GM18505 (cell line): ENCODE results near the gene MMP15.
"Not testable (repeated sequence)": the region's sequence is repeated elsewhere in the genome, so short reads cannot be mapped to it uniquely, and the experiment has no call there.

ENCODE experiments used
- ATAC-seq: cut with Tn5 transposase; IDR thresholded peaks from one replicate; pipeline ENCODE4 v1.9.1; 2021; ENCODE audit not compliant: unreplicated experiment
- POLR2A ChIP-seq: IDR thresholded peaks from 4 replicates; pipeline ENCODE4 v1.6.1; 2011; ENCODE audit warnings: borderline replicate concordance; ENCODE audit not compliant: insufficient read depth, insufficient read length; ENCODE audit errors: extremely low read depth

The MMP15 gene

DNA sequence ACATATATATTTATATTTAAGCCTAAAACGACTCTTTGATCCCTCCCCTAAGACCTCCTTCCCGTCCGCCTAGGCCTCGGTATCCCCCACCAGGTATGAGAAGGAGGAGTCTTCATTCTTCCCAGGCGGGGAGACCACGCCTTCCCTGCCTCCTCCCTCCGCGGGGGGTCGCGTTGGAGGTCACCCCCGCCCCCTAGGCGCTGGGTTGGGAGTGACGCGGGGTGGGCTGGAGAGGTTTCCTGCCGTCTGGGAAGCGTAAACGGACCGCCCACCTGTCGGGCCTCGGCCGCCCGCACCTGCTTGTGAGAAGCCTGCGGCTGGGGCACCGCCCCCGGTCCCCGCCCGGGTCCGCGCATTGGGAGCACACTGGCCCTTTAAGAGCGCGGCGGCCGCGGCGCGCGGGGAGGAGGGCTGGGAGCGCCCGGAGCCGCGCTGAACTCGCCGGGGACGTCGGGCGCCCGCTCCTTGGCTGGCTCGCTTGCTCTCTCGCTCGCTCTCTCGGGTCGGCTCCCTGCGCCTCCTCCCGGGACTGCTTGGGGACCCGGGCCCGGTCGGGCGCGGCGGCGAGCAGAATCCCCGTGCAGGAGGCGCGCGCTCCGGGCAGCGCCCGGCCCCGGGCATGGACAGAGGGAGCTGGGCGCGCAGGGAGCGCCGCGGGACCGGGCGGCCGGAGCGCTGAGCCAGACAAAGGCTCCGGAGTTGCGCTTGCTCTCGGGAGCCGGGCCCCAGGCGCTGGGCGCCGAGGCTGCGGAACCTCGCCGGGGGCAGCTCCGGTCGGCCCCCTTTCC lies at the start of gene MMP15:
Gene MMP15 (plus strand): TSS at position 404 of the 788 bp plus-strand sequence. CDS start 597 bp downstream, outside the sequence.
- TF ChIP-seq POLR2A: no peak
- peak; percentile 53 for ATAC-seq

DNA sequence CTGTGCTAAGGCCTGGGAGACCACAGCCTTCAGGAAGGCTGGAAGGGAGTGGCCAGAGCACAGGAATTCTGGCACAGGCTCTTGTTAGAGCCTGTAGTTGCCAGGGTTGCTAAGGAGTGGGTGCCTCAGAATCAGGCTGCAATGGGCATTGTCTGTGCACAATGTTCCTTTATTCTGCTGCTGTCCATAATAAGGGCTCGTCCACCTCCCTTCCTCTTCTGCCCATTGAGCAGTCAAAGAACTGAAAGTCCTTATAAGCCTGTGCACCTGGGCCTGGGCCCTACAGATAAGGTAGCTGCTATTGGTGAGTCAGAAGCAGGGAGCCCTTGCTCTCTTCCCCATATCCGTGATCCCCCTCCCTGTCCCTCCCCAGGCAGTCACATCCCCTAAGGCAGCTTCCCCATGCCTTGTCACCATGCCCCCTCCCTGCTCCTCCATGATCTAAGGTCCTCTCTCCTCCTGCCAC lies 49.2 kb upstream of the MMP15 start:
- no peak for ATAC-seq
- TF ChIP-seq POLR2A: no peak

DNA sequence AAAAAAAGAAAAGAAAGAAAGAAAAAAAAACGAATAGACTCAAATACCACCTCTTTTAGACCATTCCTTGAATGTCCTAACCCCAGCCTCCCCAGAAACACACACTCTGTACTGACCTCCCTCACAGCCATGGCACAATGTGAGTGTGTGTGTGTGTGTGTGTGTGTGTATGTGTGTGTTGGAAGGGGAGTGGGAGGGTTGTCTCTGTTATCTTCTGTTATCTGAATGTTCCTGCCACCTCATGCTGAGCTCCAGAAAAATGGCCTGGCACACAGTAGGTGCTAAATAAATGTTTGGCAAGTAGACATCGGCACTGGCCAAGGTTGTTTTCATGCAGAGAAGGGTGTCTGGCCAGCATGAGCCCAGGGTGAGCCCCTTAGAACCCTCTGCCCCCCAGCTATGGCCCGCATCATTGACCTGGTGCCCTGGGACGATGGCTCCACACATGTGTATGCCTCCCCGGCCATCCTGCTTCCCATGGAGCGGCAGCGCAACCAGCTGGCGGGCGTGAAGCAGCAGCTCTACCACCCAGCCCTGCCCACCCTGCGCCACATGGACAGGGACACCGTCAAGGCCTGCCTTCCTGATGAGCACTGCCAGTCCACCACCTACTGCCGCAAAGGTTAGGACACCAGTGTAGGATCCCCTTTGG lies 48.0 kb upstream of the MMP15 start:
- no peak for TF ChIP-seq POLR2A
- no peak for ATAC-seq

DNA sequence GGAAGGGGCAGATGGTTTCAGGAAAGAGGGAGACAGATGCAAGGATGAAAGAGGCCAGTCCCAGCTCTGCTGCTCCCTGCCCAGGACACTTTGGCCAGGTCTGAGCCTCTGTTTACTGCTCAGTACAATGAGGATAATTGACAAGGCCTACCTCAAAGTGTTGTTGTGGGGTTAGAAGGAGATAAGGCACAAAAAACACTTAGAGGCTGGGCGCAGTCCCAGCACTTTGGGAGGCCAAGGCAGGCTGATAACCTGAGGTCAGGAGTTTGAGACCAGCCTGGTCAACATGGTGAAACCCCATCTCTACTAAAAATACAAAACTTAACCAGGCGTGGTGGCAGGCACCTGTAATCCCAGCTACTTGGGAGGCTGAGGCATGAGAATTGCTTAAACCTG lies 47.5 kb upstream of the MMP15 start:
- ATAC-seq: not testable (repeated sequence)

DNA sequence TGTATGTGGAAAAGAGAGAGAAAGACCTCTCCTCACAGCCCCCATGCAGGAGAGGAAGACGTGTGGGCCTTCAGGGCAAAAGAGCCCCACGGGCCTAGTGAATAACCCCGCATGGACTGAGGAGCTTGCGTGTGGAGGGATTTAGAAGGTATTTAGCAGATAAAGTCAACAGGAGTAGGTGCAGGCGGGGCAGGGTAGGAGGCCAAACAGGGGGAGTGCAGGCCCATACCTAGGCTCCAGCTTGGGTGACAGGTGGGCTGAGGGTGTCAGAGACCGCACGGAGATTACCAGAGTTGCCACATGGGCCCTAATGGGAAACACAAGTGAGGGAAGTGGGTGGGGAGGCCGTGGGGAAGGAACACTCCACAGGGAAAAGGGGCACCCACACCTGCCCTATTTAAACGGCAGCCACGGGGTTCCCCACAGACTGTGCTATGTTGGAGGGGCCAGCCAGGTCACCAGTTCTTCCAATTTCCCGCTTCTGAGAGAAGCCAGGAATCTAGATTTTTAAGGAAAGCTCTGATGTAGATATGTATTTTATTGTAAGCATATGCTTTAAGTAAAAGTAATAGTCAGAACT lies 46.5 kb upstream of the MMP15 start:
- no peak for ATAC-seq
- no peak for TF ChIP-seq POLR2A

DNA sequence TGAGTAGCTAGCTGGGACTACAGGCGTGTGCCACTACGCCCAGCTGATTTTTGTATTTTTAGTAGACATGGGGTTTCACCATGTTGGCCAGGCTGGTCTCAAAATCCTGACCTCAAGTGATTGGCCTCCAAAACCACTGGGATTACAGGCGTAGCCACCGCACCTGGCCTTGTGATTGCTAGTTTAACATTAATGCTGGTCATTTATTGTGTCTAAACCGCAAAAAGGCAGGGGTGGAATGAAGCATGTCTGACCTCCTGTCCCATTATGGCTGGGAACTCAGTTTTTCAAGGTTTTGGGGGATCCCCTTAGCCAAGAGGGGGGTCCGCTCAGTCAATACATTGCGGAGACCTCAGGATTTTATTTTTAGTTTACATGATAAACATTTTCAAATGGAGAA lies 43.9 kb upstream of the MMP15 start:
- ATAC-seq: no peak
- TF ChIP-seq POLR2A: no peak

DNA sequence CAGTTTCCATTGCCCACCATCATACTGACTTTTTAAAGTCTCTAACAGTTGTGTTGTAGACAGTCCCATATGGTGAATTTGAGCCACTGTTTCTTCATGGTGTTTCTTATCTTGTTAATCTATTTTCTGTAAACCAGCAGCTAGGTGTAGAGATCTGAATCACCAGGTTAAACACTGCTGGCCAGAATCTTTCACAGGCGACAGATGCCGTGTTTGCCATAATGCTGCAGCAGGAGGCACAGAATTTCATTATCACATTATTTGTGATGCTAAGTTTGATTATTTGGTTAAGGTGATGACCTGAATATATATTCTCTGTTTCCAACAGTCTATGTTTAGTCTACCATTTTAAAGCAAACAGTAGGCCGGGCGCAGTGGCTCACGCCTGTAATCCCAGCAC lies 43.2 kb upstream of the MMP15 start:
- no peak for TF ChIP-seq POLR2A

DNA sequence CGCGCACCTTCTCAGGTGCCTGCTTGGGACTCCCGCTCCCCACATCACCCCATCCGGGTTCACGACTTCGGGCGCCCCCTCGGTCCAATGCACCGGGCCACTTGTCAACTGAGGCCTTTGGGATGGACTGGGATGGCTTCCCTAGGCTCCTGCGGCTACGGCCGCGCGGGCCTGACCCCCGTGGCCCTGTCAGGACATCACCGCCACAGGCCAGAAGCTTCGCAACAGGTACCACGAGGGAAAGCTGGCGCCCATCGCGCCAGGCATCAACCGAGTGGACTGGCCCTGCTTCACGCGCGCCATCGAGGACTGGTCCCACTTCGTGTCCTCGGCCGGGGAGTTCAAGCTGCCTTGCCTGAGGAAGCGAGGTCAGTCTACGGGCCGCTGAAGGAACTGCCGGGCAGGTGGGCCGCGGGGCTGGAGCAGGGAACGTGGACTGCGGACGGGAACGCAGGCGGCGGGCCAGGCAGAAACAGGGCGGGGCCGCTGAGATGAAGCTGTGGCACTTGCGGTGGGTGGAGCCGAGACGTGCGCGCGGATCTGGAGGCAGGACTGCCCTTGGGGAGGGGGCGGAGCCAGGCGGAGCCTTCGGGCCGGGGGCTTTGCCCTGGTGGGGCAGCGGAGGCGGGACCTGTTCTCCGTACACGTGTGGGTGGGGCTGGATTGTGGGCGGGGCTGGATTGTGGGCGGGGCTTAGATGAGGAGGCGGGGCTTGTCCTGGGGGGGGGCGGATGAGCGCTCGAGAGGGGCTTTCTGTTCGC lies 40.9 kb upstream of the MMP15 start:
- peak; percentile 77 for ATAC-seq
- TF ChIP-seq POLR2A: no peak

More for the DNA sequence above, 43.2 kb upstream of the MMP15 start:
- no peak for ATAC-seq

DNA sequence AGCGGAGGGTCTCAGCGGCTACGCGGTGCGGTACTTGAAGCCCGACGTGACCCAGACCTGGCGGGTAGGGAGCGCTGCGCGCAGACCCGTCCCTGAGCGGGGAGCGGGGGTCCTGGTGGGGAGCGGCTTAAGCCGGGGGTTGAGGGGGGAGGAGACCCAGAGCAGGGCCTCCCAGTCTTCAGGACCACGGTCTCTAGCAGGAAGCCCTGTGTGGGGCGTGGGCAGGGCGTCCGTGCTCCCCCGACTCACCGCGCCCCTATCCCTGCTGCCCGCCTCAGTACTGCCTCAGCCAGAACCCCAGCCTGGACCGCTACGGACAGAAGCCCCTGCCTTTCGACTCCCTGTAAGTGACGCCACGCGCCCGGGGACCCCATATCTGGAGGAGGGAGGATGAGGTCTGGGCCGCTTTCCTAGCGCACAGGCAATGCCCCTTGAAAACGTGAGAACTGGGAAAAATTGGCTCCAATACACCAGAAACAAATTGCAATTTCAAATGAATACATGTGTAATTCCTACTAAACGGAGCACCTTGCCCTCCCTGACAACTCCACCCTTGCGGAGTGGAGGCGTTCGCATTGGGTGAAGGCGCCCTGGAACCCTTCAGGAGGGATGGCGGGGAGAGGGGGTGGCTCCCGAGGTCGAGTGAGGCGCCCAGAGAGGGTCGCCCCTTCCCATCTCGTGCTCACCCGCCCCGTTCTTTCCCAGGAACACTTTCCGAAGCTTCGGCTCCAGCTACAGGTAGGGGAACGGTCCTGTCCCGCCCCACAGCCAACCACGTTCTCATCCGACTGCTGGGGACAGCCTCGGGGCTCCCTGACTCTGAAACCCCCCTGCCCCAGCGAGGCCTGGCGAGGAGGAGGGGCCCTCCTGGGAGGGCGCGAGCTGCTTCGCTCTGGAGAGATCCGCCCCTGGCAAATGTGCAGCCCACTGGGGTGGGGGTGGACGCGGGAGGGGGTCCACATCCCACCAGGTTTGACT lies 40.1 kb upstream of the MMP15 start:
- no peak for TF ChIP-seq POLR2A
- ATAC-seq: no peak

DNA sequence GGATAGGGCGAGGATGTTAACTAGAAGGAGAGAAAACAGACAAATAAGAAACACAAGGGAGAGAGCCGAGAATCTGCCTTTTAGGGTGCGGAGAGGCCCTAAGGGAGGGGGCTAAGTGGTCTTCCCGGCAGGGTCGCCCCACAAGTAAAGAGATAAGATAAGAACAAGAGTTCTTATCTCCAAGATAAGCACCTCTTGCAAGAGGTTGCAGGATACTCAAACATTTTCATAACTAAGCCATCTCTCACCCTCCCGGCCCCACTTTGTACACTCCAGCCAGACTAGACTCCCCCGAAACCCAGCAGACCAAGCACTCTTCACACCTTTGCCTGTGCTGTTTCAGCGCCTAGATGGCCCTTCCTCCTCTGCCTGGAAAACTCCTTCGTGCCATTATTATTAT lies 39.4 kb upstream of the MMP15 start:
- ATAC-seq: no peak
- TF ChIP-seq POLR2A: no peak

DNA sequence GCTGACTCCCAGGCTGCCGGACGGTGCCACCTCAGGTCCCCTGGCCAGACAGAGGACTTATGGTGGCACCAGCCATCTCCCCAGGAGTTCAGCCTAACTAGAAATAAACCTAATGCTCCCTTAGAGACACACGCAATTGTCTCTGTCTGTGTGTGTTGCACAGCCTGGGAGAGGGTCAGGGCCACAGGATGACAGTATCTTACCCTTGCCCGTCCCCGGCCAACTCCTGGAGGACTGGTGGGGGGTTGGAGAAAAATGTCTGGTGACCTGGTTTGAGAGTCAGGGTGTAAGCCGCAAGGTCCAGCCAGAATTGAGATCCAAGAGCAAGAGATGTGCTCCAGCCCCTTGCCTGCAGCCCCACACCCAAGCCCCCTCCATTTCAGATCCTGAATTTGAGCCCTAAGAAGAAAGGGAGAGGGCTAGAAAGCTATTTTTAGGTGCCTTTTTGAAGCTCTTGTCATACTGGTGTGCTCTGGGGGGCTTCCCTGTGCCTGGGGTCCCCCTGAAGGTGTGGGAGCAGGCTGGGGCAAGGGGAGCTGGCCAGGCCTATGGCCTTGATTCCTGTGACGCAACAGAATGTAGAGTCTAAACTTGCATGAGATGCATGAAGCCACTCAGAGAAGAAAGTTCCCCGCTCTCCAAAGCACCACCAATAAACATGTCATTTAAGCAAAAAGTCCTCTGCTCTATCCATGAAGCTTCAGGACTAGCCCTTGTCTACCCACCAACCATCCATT lies 37.9 kb upstream of the MMP15 start:
- no peak for ATAC-seq

DNA sequence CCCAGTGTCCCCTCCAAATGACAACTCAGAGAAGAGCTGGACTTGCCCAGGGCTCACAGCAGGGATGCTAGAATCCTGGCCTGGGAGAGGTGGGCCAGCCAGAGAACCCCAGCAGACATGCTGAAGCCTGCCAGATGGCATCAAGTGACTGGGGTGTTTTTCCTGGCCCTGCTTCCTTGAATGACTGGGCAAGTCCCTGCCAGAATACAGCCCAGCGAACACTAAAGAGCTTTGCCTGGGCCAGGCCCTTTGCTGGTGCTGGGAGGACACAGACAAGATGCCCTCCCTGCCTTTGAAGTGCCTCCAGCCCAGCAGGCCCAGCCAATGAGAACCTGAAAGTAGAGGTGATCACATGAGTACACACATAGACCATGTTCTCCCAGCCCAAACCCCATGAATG lies 36.6 kb upstream of the MMP15 start:
- ATAC-seq: no peak
- TF ChIP-seq POLR2A: no peak

More for the DNA sequence above, 37.9 kb upstream of the MMP15 start:
- no peak for TF ChIP-seq POLR2A

DNA sequence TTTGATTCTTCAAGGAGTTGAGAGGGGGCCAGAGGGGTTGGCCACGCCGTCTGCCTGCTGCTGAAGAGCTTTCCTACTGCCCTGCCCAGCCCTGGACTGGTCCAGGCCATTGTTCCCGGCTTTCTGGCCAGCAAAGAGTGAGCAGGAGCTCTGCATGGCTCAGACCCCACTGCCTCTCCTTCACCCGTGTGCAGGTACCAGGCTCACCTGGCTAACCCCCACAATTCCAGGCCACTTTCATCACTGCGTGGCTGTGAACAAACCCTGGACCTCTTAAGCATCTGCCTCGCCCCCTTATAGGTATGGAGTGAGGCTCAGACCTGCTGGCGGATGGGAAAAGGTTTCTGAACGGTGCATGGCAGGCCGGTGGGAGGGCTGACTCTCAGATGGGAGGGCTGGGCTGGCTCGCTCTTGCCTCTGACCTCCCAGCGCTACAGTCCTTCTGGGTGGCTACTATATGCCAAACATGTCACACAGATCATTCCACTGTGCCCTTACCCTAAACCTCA lies 33.9 kb upstream of the MMP15 start:
- no peak for TF ChIP-seq POLR2A
- ATAC-seq: no peak
